ENCODE measurements around the gene SLC2A13. TPM values are rescaled to one million over a fixed set of nuclear protein-coding genes. Genes with fewer than 3 reads are reported as not detected.
A peak's percentile ranks its signal among the peaks of the same experiment; 100 is the strongest.

The SLC2A13 gene
- polyA plus RNA-seq, 3 donors: 2.2 to 2.9 (median 2.5) TPM

DNA sequence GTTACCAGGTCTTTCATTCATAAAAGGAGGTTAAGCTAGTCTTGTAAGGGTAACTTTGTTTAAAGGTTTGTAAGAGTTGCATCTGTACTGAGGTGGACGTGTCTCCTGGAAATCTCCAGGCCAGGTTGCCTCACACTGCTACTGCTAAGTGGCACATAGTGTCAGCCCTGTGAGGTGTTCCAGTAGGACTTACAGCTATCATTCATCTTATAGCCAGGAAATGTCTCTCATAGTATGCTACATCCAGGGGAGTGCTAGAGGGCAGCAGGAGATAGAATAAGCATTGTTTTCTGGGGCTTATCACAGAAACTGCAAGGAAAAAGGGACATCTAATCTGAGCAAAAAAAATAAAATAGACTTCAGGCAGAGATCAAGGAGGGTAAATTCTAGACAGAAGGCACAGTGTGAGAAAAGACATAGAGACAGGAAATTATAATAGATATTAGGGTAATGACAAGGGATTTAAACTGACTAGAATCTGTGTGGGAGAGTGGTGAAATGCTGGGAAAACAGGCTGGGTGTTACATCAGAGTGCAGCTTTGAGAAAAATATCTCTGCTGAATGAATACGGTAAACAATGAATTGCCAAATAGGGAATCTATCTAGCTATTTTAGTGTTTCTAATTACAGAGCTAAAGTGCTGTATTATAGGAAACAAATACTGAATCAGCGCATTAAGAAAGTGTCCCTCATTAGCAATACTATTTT, 281.2 kb downstream of the SLC2A13 start:
- Histone ChIP-seq H3K4me3 (replicated peaks in 1 of 3; ENCODE audit: low read depth in 2 of 3, low read length in 3 of 3) (no peak overlapping the region), H3K79me2 (ENCODE audit: insufficient read depth, low read length) (no peaks in the 10 kb centered on the region), H3K9me3 (replicated peaks in 1 of 2; ENCODE audit: control insufficient read depth in 1 of 2, insufficient read depth in 1 of 2, low read length in 2 of 2) (no peaks in the 10 kb centered on the region), H3K4me2 (replicated peaks; ENCODE audit: extremely low read depth, low read length, poor library complexity, severe bottlenecking) (no peak overlapping the region), H3K27me3 (ENCODE audit: control insufficient read depth in 2 of 2, insufficient read depth in 2 of 2, low read length in 2 of 2) (no peaks in the 10 kb centered on the region), H3K9ac (ENCODE audit: insufficient read depth, low read length, poor library complexity, severe bottlenecking) (no peak overlapping the region), H3K36me3 (replicated peaks in 1 of 2; ENCODE audit: control insufficient read depth in 1 of 2, insufficient read depth in 2 of 2, low read length in 2 of 2) (no peaks in the 10 kb centered on the region), H3K27ac (ENCODE audit: low read depth in 1 of 2, low read length in 2 of 2) (no peak overlapping the region), H4K20me1 (ENCODE audit: insufficient read depth, low read length) (no peaks in the 10 kb centered on the region), H3K4me1 (ENCODE audit: control insufficient read depth in 1 of 2, insufficient read depth in 2 of 2, low read length in 2 of 2) (no peaks in the 10 kb centered on the region), H2AFZ (ENCODE audit: insufficient read depth, low read depth, low read length, poor library complexity, severe bottlenecking) (no peak overlapping the region)
- no peak for TF ChIP-seq CTCF (IDR thresholded peaks at IDR 0.05)
- Mint-ChIP-seq H3K9me3 (peaks cover 0 to 3% (median 0%) of the 10 kb centered on the region in 7 donors), H3K4me1 (peaks cover 7% of the 10 kb centered on the region), H3K27me3 (ENCODE audit: low read depth in 3 of 3) (peaks cover 0 to 1% (median 0%) of the 10 kb centered on the region in 3 donors), H3K4me3 (no peak overlapping the region), H3K36me3 (peaks cover 6 to 12% of the 10 kb centered on the region in 2 donors), H3K27ac (peak overlapping the region in 1 of 7 donors; percentile 4)
- WGBS (ENCODE audit: insufficient coverage): 100% methylated on average over 1 of the region's 3 CpGs
- intact Hi-C loops (cut with micrococcal nuclease): no loop called here
- DNase-seq: no peak

- Histone ChIP-seq H3K4me3 (replicated peaks in 1 of 3; ENCODE audit: low read depth in 2 of 3, low read length in 3 of 3) (no peak overlapping the region), H3K9ac (ENCODE audit: insufficient read depth, low read length, poor library complexity, severe bottlenecking) (no peak overlapping the region), H3K9me3 (replicated peaks in 1 of 2; ENCODE audit: control insufficient read depth in 1 of 2, insufficient read depth in 1 of 2, low read length in 2 of 2) (no peaks in the 10 kb centered on the region), H2AFZ (ENCODE audit: insufficient read depth, low read depth, low read length, poor library complexity, severe bottlenecking) (no peak overlapping the region), H3K36me3 (replicated peaks in 1 of 2; ENCODE audit: control insufficient read depth in 1 of 2, insufficient read depth in 2 of 2, low read length in 2 of 2) (no peaks in the 10 kb centered on the region), H3K4me2 (replicated peaks; ENCODE audit: extremely low read depth, low read length, poor library complexity, severe bottlenecking) (no peak overlapping the region), H4K20me1 (ENCODE audit: insufficient read depth, low read length) (no peaks in the 10 kb centered on the region), H3K27me3 (ENCODE audit: control insufficient read depth in 2 of 2, insufficient read depth in 2 of 2, low read length in 2 of 2) (no peaks in the 10 kb centered on the region), H3K4me1 (ENCODE audit: control insufficient read depth in 1 of 2, insufficient read depth in 2 of 2, low read length in 2 of 2) (no peaks in the 10 kb centered on the region), H3K79me2 (ENCODE audit: insufficient read depth, low read length) (no peaks in the 10 kb centered on the region), H3K27ac (ENCODE audit: low read depth in 1 of 2, low read length in 2 of 2) (no peak overlapping the region)
- no peaks in the 10 kb centered on the region for H3K27me3 Mint-ChIP-seq (ENCODE audit: low read depth in 3 of 3)
- H3K4me1 Mint-ChIP-seq: peaks cover 9% of the 10 kb centered on the region
- no peak overlapping the region for H3K27ac Mint-ChIP-seq
- H3K36me3 Mint-ChIP-seq: peaks cover 3 to 4% of the 10 kb centered on the region in 2 donors
- no peak overlapping the region for H3K4me3 Mint-ChIP-seq
- no peak for DNase-seq
- H3K9me3 Mint-ChIP-seq: peaks cover 0 to 12% (median 5%) of the 10 kb centered on the region in 7 donors
- intact Hi-C loops (cut with micrococcal nuclease): no loop called here
- no peak for TF ChIP-seq CTCF (IDR thresholded peaks at IDR 0.05)
These were observed 289.2 kb downstream of the SLC2A13 start for GRCh38 chr12:39816671-39817185.
